NCI-H187 (cell line): Measurements from ENCODE around the gene SLC35F3.
"Not testable (repeated sequence)": the region's sequence is repeated elsewhere in the genome, so short reads cannot be mapped to it uniquely, and the experiment has no call there.

ENCODE experiments used
- DNase-seq, 2 experiments: peaks; one replicate each; lab custom pipeline; 2025; lab: John Stamatoyannopoulos, UW

Gene SLC35F3

GRCh38 chr1:234144901-234145300 lies 240.4 kb downstream of the SLC35F3 start:
- DNase-seq = no peak

GRCh38 chr1:234148350-234148749 lies 243.9 kb downstream of the SLC35F3 start:
- no peak for DNase-seq

GRCh38 chr1:234148816-234149215 lies 244.3 kb downstream of the SLC35F3 start:
- DNase-seq = no peak

DNA sequence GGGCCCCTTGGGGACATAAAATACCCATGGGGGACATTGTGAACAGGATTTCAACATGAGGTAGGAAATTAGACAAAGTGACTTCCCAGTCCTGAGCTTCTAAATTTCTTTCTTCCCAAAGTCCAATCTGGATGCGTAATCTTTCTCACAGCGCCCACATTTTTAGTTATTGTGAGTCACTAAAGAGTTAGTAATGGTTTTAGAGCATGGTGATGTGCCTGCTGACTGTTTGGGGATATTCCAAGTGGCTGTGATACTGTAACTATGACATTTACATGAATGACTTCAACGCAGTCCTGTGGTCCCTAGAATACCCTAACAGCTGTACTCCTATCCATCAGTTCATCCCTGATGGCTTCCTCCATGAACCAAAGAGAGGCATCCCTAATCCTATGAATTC lies 244.7 kb downstream of the SLC35F3 start:
- DNase-seq = no peak

- DNase-seq = no peak
These were observed 246.4 kb downstream of the SLC35F3 start for GRCh38 chr1:234150892-234151291.

- not testable (repeated sequence) for DNase-seq
These were observed 247.9 kb downstream of the SLC35F3 start for GRCh38 chr1:234152344-234152743.

DNA sequence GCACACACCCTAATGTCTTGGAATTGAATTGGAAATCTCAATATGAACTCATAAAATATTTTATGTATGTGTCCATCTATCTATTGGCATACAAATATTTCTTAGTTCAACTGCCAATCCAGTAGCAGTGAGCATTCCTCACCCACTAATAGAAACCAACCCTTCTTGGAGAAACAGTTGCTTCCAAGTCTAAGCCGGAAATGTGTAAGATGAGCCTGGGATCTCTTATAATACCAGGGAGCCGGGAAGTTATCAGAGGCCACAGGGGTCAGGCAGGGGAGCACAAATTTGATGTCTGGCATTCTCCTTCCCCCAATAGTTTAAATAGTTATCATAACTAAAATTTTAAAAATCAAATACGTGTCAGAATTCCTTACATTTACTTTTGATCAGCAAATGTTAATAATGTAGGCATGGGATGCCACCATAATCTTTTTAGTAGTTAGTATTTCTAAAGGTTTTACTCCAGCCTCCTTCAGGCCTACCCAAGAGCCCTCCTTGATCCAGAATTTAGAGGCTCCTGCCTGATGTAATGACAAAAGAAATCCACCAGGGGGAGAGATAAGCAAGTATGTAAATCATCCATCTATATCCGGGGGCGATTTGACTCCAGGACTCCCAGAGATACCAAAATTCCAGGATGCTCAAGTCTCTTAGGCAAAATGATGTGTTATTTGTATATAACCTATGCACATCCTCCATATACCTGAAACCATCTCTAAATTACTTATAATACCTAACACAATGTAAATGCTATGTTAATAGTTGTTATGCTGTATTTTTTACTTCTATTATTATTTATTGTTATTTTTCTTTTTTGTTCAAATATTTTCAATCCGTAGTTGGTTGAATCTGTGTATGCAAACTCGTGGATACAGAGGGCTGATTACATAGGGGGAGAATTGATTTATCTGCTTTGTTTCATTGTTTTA lies 250.1 kb downstream of the SLC35F3 start:
- DNase-seq = peak in 1 of 2 experiments; percentile 13

DNA sequence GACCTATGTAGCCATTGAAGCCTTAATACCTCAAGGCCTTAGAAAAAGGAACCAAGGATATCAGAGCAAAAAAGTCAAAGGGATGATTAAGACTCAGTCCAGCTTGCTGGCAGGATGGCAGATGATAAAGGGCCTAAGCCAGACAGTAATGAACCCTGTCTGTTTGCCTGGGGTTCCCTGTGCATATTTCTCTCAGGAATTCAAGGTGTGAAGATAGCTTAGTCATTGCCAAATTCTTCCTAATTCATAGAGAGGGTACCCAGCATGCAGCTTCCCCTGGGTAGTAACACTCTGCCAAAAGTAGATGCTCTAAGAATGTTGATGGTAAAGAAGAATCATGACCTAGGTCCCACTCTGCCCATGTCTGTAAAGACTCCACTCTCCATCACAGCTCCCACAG lies 258.2 kb downstream of the SLC35F3 start:
- no peak for DNase-seq

DNA sequence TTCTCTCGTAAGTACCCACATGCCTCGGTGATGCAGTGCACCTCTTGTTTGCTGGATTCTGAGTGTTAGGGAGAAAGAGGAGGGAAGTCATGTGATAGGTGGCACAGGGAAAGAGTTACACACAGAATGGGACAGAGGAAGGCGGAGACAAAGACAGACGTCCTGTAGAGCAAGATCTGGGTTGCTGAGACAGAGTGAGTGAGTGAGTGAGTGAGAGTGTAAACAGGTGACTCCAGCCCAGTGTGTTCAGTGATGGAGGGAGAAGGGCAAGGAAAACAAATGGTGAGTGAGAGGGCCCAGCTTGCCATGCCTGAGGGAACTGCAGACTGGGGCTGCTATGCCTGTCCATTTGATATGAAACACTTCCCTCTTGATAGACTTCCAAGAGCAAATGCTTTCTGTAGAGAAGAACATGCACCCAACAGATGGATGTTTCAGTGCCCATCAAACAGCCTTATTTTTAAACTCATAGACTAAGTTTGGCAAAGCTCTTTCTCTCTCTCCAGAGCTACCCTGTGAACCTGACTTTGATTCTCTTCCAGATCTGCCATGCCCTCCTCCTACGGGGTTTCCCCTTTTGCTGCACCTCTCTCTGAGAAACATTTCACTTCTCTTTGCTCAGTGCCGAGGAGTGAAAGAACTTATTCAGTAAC lies 258.9 kb downstream of the SLC35F3 start:
- DNase-seq = no peak

DNA sequence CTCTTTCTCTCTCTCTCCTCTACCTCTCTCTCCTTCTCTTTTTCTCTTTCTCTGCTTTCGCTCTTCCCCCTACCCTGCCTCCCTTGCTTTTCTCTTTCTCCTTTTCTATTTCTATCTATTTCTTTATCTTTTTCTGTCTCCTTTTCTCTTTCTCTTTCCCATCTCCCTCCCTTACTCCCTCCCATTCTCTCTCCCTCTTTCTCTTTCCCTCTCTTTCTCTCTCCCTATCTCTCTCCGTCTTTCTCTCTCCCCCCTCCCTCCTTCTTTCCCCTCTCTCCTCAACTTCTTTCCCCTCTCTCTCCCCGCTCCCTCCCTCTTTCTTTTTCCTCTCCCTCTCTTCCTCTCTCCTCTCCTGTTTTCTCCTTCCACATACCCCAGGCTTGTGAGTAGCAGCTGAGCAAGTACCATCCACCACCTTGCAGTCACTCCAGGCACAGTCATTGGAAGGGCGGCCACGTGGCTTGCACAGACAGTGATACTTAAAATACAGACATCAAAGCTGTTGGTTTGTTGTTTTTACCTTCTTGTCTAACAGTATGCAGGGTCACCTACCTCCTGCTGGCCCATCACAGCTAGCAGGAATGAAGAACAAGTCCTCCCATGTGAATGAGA lies 259.7 kb downstream of the SLC35F3 start:
- no peak for DNase-seq

DNA sequence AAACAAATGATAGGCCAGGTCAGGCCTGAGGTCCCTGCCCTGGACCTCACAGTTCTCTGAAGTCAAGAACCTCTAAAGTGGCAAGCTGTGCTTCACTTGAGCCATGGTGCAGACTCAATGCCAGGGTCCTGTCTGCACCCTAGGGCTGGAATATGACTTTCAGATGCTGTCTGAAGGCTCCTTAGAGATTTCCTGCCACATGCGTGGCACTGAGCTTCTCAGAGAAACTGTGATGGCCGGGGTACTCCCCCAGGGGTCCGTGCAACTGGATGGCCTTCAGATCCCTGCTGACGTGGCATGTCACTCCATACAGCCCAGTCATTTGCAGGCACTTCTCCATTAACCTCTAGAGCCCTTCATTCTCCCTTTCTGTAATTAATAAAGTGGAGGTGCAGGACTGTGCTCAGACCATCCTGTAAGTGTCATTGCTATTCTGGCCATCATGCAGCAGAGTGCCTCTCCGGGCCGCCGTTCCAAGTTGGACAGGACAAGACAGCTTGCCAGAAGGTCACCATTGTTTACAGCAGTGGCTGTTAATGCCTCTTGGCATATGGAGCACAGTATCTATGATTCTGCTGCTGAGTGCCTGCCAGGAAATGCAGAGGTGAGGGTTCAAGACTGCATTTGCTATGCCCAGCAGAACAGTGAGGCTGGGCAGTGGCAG lies 263.7 kb downstream of the SLC35F3 start:
- DNase-seq = no peak

DNA sequence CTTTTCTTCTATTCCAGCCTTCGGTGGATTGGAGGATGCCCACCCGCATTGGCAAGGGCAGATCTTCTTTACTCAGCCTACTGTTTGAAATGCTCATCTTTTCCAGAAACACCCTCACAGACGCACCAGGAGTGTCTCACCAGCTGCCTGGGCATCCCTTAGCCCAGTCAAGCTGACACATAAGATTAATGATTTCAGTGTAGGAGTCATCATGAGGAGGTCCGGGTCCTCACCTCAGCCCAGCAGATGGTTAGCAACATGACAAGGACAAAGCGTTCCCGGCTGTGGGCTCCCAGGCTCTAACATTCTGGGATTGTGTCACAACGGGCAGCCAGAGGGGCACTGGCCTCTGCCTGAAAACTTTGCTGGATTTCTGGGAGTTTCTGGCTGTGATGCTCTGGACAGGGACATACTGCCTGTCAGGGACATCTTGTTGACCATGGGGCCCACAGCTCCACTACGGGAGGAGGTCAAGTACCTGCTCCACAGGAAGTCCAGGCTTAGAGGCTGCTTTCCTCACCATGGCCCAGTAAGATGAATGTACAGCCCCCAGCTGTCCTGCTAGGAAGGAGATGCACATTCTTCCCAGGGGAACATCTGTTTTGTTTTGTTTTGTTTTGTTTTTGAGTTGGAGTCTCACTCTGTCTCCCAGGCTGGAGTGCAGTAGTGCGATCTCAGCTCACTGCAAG lies 264.8 kb downstream of the SLC35F3 start:
- no peak for DNase-seq

GRCh38 chr1:234170067-234170466 lies 265.6 kb downstream of the SLC35F3 start:
- no peak for DNase-seq

- no peak for DNase-seq
These were observed 266.1 kb downstream of the SLC35F3 start for GRCh38 chr1:234170622-234171021.

- no peak for DNase-seq
These were observed 269.5 kb downstream of the SLC35F3 start for GRCh38 chr1:234173968-234174367.

DNA sequence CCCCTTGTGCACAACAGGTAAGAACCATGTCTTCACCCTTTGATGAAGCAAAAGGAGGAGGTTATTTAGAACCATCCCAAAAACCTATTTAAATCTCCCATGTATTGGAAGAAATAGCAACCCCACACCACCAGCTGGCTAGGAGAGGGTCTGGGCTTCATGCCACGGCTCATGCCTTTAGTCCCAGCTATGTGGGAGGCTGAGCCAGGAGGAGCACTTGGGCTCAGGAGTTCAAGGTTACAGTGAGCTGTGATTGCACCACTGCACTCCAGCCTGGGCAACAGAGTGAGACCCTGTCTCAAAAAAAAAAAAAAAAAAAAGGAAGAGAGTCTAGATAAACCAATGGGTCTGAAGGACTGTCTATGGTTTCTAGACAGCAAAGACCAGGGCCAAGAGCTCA lies 270.9 kb downstream of the SLC35F3 start:
- DNase-seq = no peak

DNA sequence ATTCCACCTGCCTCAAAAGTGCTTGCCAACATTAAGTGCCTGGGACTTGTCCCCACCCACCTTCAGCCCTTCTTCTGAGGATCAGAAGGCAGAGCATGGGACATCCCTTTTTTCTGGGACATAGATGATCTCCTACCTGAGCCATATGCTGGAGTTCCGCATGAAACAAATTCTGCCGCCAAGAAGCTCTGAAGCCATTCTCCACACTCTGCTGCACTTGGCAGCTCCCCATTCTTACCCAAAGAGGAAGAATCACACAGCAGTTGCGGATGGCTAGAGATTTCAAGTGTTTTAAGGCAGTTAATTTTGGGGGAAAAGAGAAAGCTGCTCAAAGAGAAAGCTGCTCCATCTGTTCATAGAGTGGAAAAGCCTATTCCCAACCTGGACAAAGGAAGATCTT lies 271.5 kb downstream of the SLC35F3 start:
- no peak for DNase-seq

GRCh38 chr1:234176847-234177246 lies 272.4 kb downstream of the SLC35F3 start:
- DNase-seq = not testable (repeated sequence)

DNA sequence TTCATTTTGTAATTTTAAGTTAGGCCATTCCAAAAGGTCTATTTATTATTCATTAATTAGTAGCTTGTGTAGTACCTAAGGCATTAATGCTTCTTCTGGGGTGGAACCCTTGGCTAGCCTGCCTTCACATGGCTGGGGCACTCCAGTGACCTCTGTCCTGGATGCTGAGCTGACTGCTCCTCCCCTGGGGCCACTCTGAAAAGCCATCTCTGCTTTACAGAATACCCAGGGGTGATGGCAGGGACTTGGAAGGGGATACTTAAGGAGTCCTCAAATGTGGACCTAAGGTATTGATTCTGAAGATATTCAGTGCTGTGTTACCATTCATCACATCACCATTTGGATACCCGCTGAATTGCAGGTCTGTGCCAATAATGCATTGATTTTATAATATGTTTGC lies 281.0 kb downstream of the SLC35F3 start:
- DNase-seq = no peak

DNA sequence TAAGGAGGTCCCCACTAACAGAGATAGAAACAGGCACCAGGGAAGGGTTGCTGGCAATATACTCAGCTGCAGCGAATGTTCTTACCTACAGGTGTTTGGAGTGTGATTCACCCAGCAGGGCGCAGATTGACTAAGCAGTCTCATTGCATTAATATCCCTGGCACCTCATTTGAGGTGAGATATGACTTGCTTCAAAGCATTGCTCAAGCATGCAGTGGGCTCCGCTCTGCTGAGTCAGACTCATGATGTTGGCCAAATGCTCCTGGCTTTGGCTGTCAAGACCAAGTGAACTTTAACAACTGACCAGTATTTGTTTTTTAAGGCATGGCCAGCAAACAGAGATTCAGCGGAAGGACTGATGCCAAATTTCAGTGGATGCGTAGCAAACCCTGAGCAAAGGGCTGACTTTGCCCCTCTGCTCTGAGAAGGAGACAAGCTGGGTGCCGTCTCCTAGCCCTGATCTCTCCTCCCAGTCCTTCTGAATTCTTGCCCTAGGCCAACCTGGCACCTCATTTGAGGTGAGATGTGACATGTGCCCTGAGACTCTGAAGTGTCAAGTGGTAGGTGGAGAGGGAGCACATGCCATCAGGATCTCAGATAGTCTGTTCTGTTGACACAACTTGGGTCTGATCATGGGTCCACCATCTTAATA lies 281.7 kb downstream of the SLC35F3 start:
- no peak for DNase-seq

GRCh38 chr1:234188454-234188792 lies 283.9 kb downstream of the SLC35F3 start:
- peak; percentile 23 to 32 for DNase-seq
